GM20000 (cell line): ENCODE data around the gene CATSPERZ.

ENCODE experiments used
- DNase-seq: peaks from one replicate; pipeline ENCODE4 v3.0.0; 2012; ENCODE audit warnings: low spot score
- TF ChIP-seq, protein P1 (sequence below): IDR thresholded peaks from 2 replicates; pipeline ENCODE4 v1.5.1; 2012; ENCODE audit warnings: mild to moderate bottlenecking, control low read depth; ENCODE audit errors: extremely low read depth, missing control alignments

CATSPERZ gene

DNA sequence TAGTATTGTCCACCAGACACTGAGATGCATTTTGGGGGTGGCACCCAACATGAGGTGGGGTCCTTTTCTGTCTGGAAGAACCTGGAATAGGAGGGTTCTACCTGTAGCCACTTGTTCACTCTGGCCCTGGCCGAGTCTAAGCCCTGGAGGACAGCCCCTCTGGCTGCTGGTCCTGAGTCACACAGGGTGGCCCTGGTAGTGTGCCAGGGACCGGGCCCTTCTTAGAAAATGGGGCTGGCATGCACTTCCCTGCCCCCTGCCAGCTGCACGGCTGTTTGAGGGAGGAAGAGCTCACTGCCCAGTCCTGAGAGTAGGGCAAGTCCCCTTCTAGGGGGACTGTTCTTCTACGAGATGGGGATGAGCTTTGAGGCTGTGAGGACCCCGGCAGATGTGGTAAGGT lies 46.7 kb upstream of the CATSPERZ start:
- TF ChIP-seq, protein P1, sequence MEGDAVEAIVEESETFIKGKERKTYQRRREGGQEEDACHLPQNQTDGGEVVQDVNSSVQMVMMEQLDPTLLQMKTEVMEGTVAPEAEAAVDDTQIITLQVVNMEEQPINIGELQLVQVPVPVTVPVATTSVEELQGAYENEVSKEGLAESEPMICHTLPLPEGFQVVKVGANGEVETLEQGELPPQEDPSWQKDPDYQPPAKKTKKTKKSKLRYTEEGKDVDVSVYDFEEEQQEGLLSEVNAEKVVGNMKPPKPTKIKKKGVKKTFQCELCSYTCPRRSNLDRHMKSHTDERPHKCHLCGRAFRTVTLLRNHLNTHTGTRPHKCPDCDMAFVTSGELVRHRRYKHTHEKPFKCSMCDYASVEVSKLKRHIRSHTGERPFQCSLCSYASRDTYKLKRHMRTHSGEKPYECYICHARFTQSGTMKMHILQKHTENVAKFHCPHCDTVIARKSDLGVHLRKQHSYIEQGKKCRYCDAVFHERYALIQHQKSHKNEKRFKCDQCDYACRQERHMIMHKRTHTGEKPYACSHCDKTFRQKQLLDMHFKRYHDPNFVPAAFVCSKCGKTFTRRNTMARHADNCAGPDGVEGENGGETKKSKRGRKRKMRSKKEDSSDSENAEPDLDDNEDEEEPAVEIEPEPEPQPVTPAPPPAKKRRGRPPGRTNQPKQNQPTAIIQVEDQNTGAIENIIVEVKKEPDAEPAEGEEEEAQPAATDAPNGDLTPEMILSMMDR, result no peak

DNA sequence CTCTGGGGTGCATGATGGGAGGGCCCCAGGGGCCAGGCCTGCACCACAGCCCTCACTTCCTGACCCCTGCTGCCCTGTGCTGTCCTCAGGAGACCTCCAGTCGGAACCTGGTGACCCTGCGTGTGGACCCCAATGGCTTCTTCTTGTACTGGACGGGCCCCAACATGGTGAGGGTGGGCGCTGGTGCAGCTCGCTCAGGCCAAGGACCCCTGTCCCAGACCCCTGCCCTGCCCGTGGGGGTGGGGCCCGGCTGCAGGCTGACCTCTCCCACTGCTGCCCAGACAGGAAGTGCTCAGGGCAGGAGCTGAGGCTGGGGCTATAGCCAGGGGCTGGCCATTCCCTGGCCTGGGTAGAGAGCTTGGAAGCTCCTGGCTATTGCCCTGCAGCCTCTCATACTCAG lies 45.8 kb upstream of the CATSPERZ start:
- DNase-seq, result no peak
- TF ChIP-seq, protein P1, result no peak

More for the DNA sequence above, 46.7 kb upstream of the CATSPERZ start:
- no peak for DNase-seq

DNA sequence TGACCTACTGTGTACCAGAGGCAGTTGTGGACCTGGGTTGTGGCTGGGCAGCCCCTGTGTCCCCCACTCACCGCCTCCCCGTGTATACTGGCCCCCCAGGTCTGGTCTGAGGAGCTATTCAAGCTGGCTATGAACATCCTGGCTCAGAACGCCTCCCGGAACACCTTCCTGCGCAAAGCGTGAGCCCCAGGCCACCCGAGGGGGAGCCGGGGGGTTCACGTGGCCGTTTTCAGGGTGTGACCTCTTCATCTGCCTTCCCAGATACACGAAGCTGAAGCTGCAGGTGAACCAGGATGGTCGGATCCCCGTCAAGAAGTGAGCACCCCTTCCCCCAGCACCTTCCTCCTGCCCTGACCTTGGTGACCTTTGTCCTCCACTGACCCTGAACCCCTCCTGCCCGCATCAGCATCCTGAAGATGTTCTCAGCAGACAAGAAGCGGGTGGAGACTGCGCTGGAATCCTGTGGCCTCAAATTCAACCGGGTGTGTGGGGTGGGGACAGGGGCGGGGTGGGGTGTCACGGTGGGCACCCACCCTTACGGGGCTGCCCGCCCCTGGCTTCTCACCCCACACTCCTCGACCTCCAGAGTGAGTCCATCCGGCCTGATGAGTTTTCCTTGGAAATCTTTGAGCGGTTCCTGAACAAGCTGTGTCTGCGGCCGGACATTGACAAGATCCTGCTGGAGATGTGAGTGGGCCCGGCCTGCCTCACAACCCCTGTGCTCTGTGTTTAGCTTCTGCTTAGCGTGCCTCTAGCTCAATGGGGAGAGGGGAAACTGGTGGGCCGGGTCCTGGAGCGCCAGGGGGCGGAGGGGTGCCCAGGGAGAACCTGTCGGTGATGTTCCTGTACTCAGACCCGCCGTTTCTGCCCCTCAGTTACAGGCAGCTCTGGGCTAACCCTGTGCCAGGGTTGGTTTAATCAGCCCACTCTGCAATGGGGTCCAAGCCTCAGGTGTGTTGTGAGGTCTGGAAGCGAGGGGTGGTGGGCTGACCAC lies 44.7 kb upstream of the CATSPERZ start:
- no peak for DNase-seq
- TF ChIP-seq, protein P1, result no peak

DNA sequence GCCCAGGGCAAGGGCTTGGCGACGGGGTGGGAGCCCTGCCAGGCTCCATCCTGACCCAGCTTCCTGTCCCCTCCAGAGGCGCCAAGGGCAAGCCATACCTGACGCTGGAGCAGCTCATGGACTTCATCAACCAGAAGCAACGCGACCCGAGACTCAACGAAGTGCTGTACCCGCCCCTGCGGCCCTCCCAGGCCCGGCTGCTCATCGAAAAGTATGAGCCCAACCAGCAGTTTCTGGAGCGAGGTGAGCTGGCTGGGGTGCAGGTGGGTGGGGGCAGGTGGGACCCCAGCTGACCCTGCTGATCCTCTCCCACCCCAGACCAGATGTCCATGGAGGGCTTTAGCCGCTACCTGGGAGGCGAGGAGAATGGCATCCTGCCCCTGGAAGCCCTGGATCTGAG lies 43.9 kb upstream of the CATSPERZ start:
- TF ChIP-seq, protein P1, result no peak
- DNase-seq, result no peak

DNA sequence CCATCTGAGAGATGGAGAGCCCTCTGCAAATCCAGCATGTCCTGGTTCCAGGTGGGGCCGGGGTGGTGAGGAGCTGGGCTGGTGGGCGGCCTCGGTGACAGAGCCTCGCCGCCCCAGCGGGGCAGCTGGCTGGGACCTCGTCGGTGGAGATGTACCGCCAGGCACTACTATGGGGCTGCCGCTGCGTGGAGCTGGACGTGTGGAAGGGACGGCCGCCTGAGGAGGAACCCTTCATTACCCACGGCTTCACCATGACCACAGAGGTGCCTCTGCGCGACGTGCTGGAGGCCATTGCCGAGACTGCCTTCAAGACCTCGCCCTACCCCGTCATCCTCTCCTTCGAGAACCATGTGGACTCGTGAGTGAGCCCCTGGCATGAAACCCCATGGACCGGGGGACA lies 41.8 kb upstream of the CATSPERZ start:
- TF ChIP-seq, protein P1, result no peak
- no peak for DNase-seq

DNA sequence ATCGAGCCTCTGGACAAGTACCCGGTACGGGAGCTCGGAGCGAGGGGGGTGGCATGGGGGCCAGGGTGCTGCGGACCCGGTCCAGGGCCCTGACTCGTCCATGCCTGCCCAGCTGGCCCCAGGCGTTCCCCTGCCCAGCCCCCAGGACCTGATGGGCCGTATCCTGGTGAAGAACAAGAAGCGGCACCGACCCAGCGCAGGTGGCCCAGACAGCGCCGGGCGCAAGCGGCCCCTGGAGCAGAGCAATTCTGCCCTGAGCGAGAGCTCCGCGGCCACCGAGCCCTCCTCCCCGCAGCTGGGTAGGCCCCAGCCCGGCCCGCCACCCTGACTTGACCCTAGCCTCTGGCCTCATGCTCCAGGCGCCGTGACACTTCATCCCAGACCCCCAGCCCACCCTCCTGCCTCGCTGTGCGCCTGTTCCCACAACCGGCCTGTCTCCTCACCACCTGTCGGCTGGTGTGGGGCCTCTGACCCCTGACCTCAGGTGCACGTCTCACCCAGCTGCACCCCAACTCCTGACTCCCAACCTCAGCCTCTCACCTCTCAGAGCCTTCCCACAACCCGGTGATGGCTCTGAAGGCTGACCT lies 41.1 kb upstream of the CATSPERZ start:
- no peak for DNase-seq
- TF ChIP-seq, protein P1, result no peak

DNA sequence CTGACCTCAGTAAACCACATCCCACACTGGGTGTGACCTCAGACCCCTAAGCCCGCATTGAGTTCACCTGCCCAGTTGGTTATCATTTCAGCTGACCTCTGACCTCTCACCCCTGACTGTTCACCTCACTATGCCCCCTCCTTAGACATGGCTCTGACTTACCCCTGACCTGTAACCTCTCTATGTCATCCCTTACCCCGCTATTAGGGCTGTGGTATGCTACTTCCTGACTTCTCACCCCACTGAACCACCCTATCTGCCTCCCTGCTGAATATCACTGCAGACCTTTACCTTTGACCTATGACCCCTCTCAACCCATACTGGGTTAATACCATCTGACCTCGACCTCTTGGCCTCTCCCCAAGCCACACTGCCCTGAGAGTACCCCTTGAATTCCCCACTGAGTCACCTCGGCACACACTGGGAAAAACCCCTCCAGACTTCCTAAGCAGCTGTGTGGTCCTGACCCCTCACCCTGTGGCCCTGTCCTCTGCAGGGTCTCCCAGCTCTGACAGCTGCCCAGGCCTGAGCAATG lies 40.6 kb upstream of the CATSPERZ start:
- TF ChIP-seq, protein P1, result no peak
- peak; percentile 66 for DNase-seq
